DLD1 (cell line): ENCODE results near the gene AMN.

Experiments
- in situ Hi-C: cut with HindIII; loops from 2 replicates; pipeline ENCODE4 v1.10.0; 2017; ENCODE audit warnings: low sequenced_read_pairs

AMN gene

GRCh38 chr14:102942069-102942468 is 19.6 kb downstream of the AMN start:
- in situ Hi-C loops = no loop called here

- in situ Hi-C loops = no loop called here
These were observed 21.0 kb downstream of the AMN start for GRCh38 chr14:102943454-102943853.

- in situ Hi-C loops = no loop called here
These were observed 21.5 kb downstream of the AMN start for GRCh38 chr14:102943979-102944378.

- in situ Hi-C loops = no loop called here
These were observed 22.2 kb downstream of the AMN start for GRCh38 chr14:102944448-102945330.

GRCh38 chr14:102945346-102946130 is 23.1 kb downstream of the AMN start:
- in situ Hi-C loops = no loop called here

GRCh38 chr14:102947321-102948103 is 25.0 kb downstream of the AMN start:
- in situ Hi-C loops = no loop called here

- in situ Hi-C loops = no loop called here
These were observed 26.2 kb downstream of the AMN start for GRCh38 chr14:102948698-102949061.

GRCh38 chr14:102949062-102949800 is 26.8 kb downstream of the AMN start:
- in situ Hi-C loops = no loop called here

GRCh38 chr14:102949801-102950451 is 27.5 kb downstream of the AMN start:
- in situ Hi-C loops = no loop called here

- in situ Hi-C loops = no loop called here
These were observed 28.6 kb downstream of the AMN start for GRCh38 chr14:102951034-102951433.

GRCh38 chr14:102951799-102952198 is 29.3 kb downstream of the AMN start:
- in situ Hi-C loops = no loop called here

GRCh38 chr14:102952276-102952675 is 29.8 kb downstream of the AMN start:
- in situ Hi-C loops = no loop called here

- in situ Hi-C loops = no loop called here
These were observed 30.6 kb downstream of the AMN start for GRCh38 chr14:102953100-102953499.

GRCh38 chr14:102954081-102954789 is 31.8 kb downstream of the AMN start:
- in situ Hi-C loops = no loop called here

GRCh38 chr14:102955636-102956408 is 33.4 kb downstream of the AMN start:
- in situ Hi-C loops = no loop called here

- in situ Hi-C loops = no loop called here
These were observed 34.8 kb downstream of the AMN start for GRCh38 chr14:102957222-102957621.

GRCh38 chr14:102958461-102958860 is 36.0 kb downstream of the AMN start:
- in situ Hi-C loops = no loop called here

- in situ Hi-C loops = no loop called here
These were observed 39.7 kb downstream of the AMN start for GRCh38 chr14:102962111-102962627.
